K562 (cell line): ENCODE data around the gene HSFX3. TPM values are rescaled to one million over a fixed set of nuclear protein-coding genes. Genes with fewer than 3 reads are reported as not detected.

Experiments used
- ATAC-seq: fragments of 200-7000 bp; cut with Tn5 transposase; 3 replicates; pipeline ENCODE4 v1.9.1; 2020; ENCODE audit warnings: moderate library complexity
- BruUV-seq: library from RNA; stranded (reverse); fragments of 400-500 nt; replicated peaks from 2 replicates; lab custom pipeline; 2021; lab: Mats Ljungman, UMichigan
- CTCF ChIA-PET: fragments of 300-600 bp; formaldehyde crosslinking; extraction: SDS; loops from one replicate; lab custom pipeline; 2021; ENCODE audit warnings: low intra/inter-chr PET ratio; lab: Yijun Ruan, JAX
- POLR2A ChIA-PET: fragments of 300-600, 350-650 bp; sonication (Branson Sonifier 250); formaldehyde crosslinking; extraction: SDS; loops from one replicate; lab custom pipeline; 2021; ENCODE audit warnings: antibody characterized with exemption, inconsistent platforms; lab: Yijun Ruan, JAX
- DNase-seq, 4 experiments: peaks; one replicate each; pipeline versions ENCODE4 v3.0.0 to v3.0.0-alpha.2; 2011 to 2018; ENCODE audit warnings: low spot score in 3 of 4, mixed read lengths in 3 of 4; ENCODE audit errors: extremely low read depth in 1 of 4
- FAIRE-seq: peaks from 2 replicates; lab custom pipeline; 2011; peaks lifted over from hg19 to GRCh38; lab: Jason Lieb, UNC
- H2AFZ ChIP-seq: 2 replicates; pipeline ENCODE4 v1.6.0; 2011; ENCODE audit warnings: low read depth, low read length, control low read depth, inconsistent platforms
- H3K27ac ChIP-seq: fragments of 200-600 bp; 3 replicates; pipeline ENCODE4 v1.8.0; 2011; ENCODE audit warnings: low read depth, mild to moderate bottlenecking, control low read depth, inconsistent platforms, low read length, moderate library complexity, mixed read lengths; ENCODE audit errors: extremely low read depth
- H3K27me3 ChIP-seq, 2 experiments: fragments of 300-600 bp in 1 of 2; 2 replicates in 1 of 2; 3 replicates in 1 of 2; pipeline versions ENCODE4 v1.6.0 to v1.8.0; 2011; ENCODE audit warnings: inconsistent platforms in 2 of 2, low read length in 2 of 2, mild to moderate bottlenecking in 1 of 2, mixed read lengths in 1 of 2, moderate library complexity in 1 of 2; ENCODE audit not compliant: control insufficient read depth in 2 of 2, insufficient read depth in 2 of 2
- H3K36me3 ChIP-seq: fragments of 300-600 bp; 3 replicates; pipeline ENCODE4 v1.8.0; 2011; ENCODE audit warnings: mild to moderate bottlenecking, low read length, inconsistent platforms; ENCODE audit not compliant: control insufficient read depth, insufficient read depth
- H3K4me1 ChIP-seq, 2 experiments: fragments of 200-600 bp in 1 of 2; replicated peaks in 1 of 2; 2 replicates in 1 of 2; 3 replicates in 1 of 2; pipeline versions ENCODE4 v1.5.1 to v1.8.0; 2011; ENCODE audit warnings: inconsistent platforms in 2 of 2, low read length in 2 of 2, mild to moderate bottlenecking in 1 of 2, mixed read lengths in 1 of 2, moderate library complexity in 1 of 2; ENCODE audit not compliant: control insufficient read depth in 2 of 2, insufficient read depth in 2 of 2
- H3K4me2 ChIP-seq: 2 replicates; pipeline ENCODE4 v1.6.1; 2011; ENCODE audit warnings: low read length, control low read depth, inconsistent platforms, mixed read lengths; ENCODE audit not compliant: insufficient read depth
- H3K4me3 ChIP-seq: fragments of 200-600 bp; sonication (generic), shearing (Covaris generic); 2 replicates; pipeline ENCODE4 v1.5.1; 2016; ENCODE audit warnings: control low read depth, inconsistent platforms
- H3K79me2 ChIP-seq: fragments of 200-600 bp; 3 replicates; pipeline ENCODE4 v1.8.0; 2011; ENCODE audit warnings: low read length, inconsistent platforms; ENCODE audit not compliant: control insufficient read depth, insufficient read depth
- H3K9ac ChIP-seq, 2 experiments: 2 replicates each; pipeline versions ENCODE4 v1.6.0 to v1.6.1; 2011; ENCODE audit warnings: low read depth in 2 of 2, low read length in 2 of 2, control low read depth in 1 of 2, inconsistent platforms in 1 of 2, mild to moderate bottlenecking in 1 of 2, mixed read lengths in 1 of 2; ENCODE audit not compliant: insufficient read depth in 1 of 2
- H3K9me1 ChIP-seq: one replicate; pipeline ENCODE4 v1.6.0; 2011; ENCODE audit warnings: inconsistent platforms, mild to moderate bottlenecking, low read length, moderate library complexity; ENCODE audit not compliant: control insufficient read depth, insufficient read depth
- H3K9me3 ChIP-seq: replicated peaks from 2 replicates; pipeline ENCODE4 v1.5.1; 2011; ENCODE audit warnings: low read depth, low read length, inconsistent platforms; ENCODE audit not compliant: control insufficient read depth, insufficient read depth
- H4K20me1 ChIP-seq: replicated peaks from 2 replicates; pipeline ENCODE4 v1.6.1; 2011; ENCODE audit warnings: low read length, inconsistent platforms, mixed read lengths; ENCODE audit not compliant: control insufficient read depth, insufficient read depth
- CBX2 ChIP-seq: fragments of 200-600 bp; sonication (generic); IDR thresholded peaks from one replicate; pipeline ENCODE4 v1.6.1; 2012; ENCODE audit warnings: mild to moderate bottlenecking, low read length, inconsistent platforms; ENCODE audit not compliant: insufficient read depth, poor library complexity, severe bottlenecking
- HNRNPLL ChIP-seq: fragments of 200-400 bp; formaldehyde crosslinking; IDR thresholded peaks from 2 replicates; pipeline ENCODE4 v1.6.1; 2017; ENCODE audit warnings: low read length, low read depth, mild to moderate bottlenecking; ENCODE audit not compliant: poor library complexity, severe bottlenecking
- JUNB ChIP-seq: fragments of 450-650 bp; formaldehyde crosslinking; conservative IDR thresholded peaks from 2 replicates; pipeline ENCODE4 v1.4.0; 2020; ENCODE audit warnings: mild to moderate bottlenecking
- LEF1 ChIP-seq: fragments of 450-650 bp; IDR thresholded peaks from 2 replicates; pipeline ENCODE4 v1.6.1; 2016; ENCODE audit warnings: mild to moderate bottlenecking
- SREBF2 ChIP-seq: sonication (generic); formaldehyde crosslinking; IDR thresholded peaks from 2 replicates; pipeline ENCODE4 v1.4.0; 2020; ENCODE audit warnings: mild to moderate bottlenecking, missing genetic modification reagents
- XRCC4 ChIP-seq: IDR thresholded peaks from one replicate; pipeline ENCODE4 v1.6.1; 2011; ENCODE audit not compliant: insufficient read depth, insufficient read length; ENCODE audit errors: extremely low read depth
- ZNF143 ChIP-seq: sonication (generic); formaldehyde crosslinking; IDR thresholded peaks from 2 replicates; pipeline ENCODE4 v1.9.0; 2022; ENCODE audit warnings: mild to moderate bottlenecking, missing genetic modification reagents
- ZNF551 ChIP-seq: fragments of 250-450 bp; sonication (Bioruptor Pico); IDR thresholded peaks from 2 replicates; pipeline ENCODE4 v1.5.0; 2021; ENCODE audit warnings: mild to moderate bottlenecking, moderate library complexity
- WGBS: fragments of 100-300 bp; shearing (Covaris generic); methylation state at CpG from one replicate; pipeline ENCODE4 v1.1.6; 2016; ENCODE audit warnings: low coverage, mixed read lengths; ENCODE audit not compliant: insufficient coverage; ENCODE audit errors: missing lambda C conversion rate; 5-methylcytosine and 5-hydroxymethylcytosine counted together
- in situ Hi-C: fragments of 300-500 bp; cut with MboI; formaldehyde crosslinking; loops from 4 replicates; pipeline ENCODE4 v1.15.0; 2018; ENCODE audit warnings: inconsistent platforms, mixed read lengths
- intact Hi-C: fragments of 100-400 bp; cut with micrococcal nuclease; formaldehyde crosslinking; loops from 2 replicates; pipeline ENCODE4 v1.14.2; 2022
- polyA plus RNA-seq, 8 experiments: library from polyadenylated mRNA; depleted of rRNA in 4 of 8; stranded (reverse) in 5 of 8; unstranded in 3 of 8; fragments of >200 nt; fragmentation: Nextera tagmentation in 2 of 8; fragmentation: Illumina TruSeq in 1 of 8; extraction: Ambion mirVana in 2 of 8; extraction: Trizol in 1 of 8; gene quantifications; 2 replicates each; pipeline versions ENCODE4 v1.2.1 to v1.2.3, GENCODE V29; 2011 to 2014; ENCODE audit warnings: inconsistent platforms in 1 of 8, missing spikeins in 1 of 8
- total RNA-seq, 7 experiments: library from RNA; depleted of rRNA in 6 of 7; stranded (reverse); fragments of >200 nt in 6 of 7; fragmentation: Illumina TruSeq in 2 of 7; extraction: Trizol in 2 of 7; gene quantifications; 2 replicates each; pipeline versions ENCODE4 v1.2.1 to v1.2.3, GENCODE V29; 2011 to 2021; ENCODE audit warnings: low replicate concordance in 1 of 7
- TF ChIP-seq, protein P1 (sequence below): sonication (generic); formaldehyde crosslinking; IDR thresholded peaks from 2 replicates; pipeline ENCODE4 v1.8.0; 2022; ENCODE audit warnings: mild to moderate bottlenecking, missing genetic modification reagents, borderline replicate concordance
- TF ChIP-seq, protein P2 (sequence below): IDR thresholded peaks from 3 replicates; pipeline ENCODE4 v1.6.1; 2011; ENCODE audit warnings: borderline replicate concordance, mild to moderate bottlenecking, moderate library complexity; ENCODE audit not compliant: insufficient read length; ENCODE audit errors: extremely low read depth
- TF ChIP-seq, protein P3 (sequence below): fragments of 450-650 bp; formaldehyde crosslinking; IDR thresholded peaks from 2 replicates; pipeline ENCODE4 v1.4.0; 2022; ENCODE audit warnings: mild to moderate bottlenecking, moderate library complexity
- TF ChIP-seq, protein P4 (sequence below), 2 experiments: fragments of 150-350 bp in 1 of 2; IDR thresholded peaks; 2 replicates each; pipeline ENCODE4 v1.6.1; 2012 to 2016; ENCODE audit warnings: low read depth in 2 of 2, low read length in 2 of 2, mild to moderate bottlenecking in 1 of 2, moderate library complexity in 1 of 2

Gene HSFX3
- total and polyA plus RNA-seq, 9 of the 15 experiments (the other 6 are each of a cell fraction or from before 2014, with no cell fraction given), result 0.08 to 0.10 TPM; not detected in 7

DNA sequence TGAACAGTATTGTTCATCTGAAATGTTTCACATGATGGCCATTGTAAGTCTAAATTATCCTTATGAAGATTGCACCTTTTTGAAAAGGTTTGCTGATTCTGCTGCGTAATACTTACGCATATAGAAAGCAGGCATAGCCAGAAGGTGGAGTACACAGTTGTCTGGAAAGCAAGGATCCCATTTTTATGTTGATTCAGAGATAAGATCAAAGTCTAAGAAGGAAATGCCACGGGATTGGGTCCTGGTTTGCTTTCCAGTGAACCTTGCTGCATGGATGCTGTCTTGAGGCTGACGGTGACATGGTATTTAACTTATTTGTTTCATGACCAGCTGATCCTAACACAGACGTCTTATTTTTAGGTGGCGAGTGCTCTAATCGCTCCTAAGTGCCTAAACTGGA lies 22.0 kb upstream of the HSFX3 start:
- H3K4me1 ChIP-seq, result peaks cover 0 to 3% of the 10 kb centered on the region in 2 experiments; a peak in 2 of 5 replicates
- in situ Hi-C loops (loop anchor here (10.0 kb wide), 1 partner anchor 57 kb away; no protein-coding TSS in a partner anchor), intact Hi-C loops (no loop called here)
- DNase-seq, result peak in 1 of 4 experiments; percentile 1
- BruUV-seq, result no TSS peak
- WGBS, result 48% methylated on average over 7 of the region's 7 CpGs
- ChIA-PET CTCF (no interaction called here), POLR2A (no interaction called here)
- no peak overlapping the region for H3K4me2 ChIP-seq
- H2AFZ ChIP-seq, result peak overlapping the region; percentile 51; the same call in 1 of the 2 replicates
- no peak overlapping the region for H3K4me3 ChIP-seq
- no peaks in the 10 kb centered on the region for H4K20me1 ChIP-seq
- H3K9me3 ChIP-seq, result no peaks in the 10 kb centered on the region
- no peak overlapping the region for H3K9ac ChIP-seq
- no peak for FAIRE-seq
- H3K27me3 ChIP-seq, result 0 out of 5 replicates have a peak, but pooled peaks cover 0 to 4% of the 10 kb centered on the region in 2 experiments
- H3K27ac ChIP-seq, result no peak overlapping the region
- H3K36me3 ChIP-seq, result no peaks in the 10 kb centered on the region
- no peaks in the 10 kb centered on the region for H3K9me1 ChIP-seq
- H3K79me2 ChIP-seq, result no peaks in the 10 kb centered on the region
- no peak for ATAC-seq
- no peak for TF ChIP-seq CBX2
- no peak for TF ChIP-seq JUNB (CRISPR knock-in tag)
- TF ChIP-seq ZNF551 (CRISPR knock-in tag), result no peak
- TF ChIP-seq, protein P1, sequence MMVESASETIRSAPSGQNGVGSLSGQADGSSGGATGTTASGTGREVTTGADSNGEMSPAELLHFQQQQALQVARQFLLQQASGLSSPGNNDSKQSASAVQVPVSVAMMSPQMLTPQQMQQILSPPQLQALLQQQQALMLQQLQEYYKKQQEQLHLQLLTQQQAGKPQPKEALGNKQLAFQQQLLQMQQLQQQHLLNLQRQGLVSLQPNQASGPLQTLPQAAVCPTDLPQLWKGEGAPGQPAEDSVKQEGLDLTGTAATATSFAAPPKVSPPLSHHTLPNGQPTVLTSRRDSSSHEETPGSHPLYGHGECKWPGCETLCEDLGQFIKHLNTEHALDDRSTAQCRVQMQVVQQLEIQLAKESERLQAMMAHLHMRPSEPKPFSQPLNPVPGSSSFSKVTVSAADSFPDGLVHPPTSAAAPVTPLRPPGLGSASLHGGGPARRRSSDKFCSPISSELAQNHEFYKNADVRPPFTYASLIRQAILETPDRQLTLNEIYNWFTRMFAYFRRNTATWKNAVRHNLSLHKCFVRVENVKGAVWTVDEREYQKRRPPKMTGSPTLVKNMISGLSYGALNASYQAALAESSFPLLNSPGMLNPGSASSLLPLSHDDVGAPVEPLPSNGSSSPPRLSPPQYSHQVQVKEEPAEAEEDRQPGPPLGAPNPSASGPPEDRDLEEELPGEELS, result no peak
- TF ChIP-seq, protein P2, sequence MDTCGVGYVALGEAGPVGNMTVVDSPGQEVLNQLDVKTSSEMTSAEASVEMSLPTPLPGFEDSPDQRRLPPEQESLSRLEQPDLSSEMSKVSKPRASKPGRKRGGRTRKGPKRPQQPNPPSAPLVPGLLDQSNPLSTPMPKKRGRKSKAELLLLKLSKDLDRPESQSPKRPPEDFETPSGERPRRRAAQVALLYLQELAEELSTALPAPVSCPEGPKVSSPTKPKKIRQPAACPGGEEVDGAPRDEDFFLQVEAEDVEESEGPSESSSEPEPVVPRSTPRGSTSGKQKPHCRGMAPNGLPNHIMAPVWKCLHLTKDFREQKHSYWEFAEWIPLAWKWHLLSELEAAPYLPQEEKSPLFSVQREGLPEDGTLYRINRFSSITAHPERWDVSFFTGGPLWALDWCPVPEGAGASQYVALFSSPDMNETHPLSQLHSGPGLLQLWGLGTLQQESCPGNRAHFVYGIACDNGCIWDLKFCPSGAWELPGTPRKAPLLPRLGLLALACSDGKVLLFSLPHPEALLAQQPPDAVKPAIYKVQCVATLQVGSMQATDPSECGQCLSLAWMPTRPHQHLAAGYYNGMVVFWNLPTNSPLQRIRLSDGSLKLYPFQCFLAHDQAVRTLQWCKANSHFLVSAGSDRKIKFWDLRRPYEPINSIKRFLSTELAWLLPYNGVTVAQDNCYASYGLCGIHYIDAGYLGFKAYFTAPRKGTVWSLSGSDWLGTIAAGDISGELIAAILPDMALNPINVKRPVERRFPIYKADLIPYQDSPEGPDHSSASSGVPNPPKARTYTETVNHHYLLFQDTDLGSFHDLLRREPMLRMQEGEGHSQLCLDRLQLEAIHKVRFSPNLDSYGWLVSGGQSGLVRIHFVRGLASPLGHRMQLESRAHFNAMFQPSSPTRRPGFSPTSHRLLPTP, result no peak
- no peak for TF ChIP-seq HNRNPLL
- TF ChIP-seq LEF1, result no peak
- TF ChIP-seq SREBF2 (CRISPR knock-in tag), result no peak
- TF ChIP-seq, protein P3, sequence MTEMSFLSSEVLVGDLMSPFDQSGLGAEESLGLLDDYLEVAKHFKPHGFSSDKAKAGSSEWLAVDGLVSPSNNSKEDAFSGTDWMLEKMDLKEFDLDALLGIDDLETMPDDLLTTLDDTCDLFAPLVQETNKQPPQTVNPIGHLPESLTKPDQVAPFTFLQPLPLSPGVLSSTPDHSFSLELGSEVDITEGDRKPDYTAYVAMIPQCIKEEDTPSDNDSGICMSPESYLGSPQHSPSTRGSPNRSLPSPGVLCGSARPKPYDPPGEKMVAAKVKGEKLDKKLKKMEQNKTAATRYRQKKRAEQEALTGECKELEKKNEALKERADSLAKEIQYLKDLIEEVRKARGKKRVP (CRISPR knock-in tag), result no peak
- TF ChIP-seq, protein P4, sequence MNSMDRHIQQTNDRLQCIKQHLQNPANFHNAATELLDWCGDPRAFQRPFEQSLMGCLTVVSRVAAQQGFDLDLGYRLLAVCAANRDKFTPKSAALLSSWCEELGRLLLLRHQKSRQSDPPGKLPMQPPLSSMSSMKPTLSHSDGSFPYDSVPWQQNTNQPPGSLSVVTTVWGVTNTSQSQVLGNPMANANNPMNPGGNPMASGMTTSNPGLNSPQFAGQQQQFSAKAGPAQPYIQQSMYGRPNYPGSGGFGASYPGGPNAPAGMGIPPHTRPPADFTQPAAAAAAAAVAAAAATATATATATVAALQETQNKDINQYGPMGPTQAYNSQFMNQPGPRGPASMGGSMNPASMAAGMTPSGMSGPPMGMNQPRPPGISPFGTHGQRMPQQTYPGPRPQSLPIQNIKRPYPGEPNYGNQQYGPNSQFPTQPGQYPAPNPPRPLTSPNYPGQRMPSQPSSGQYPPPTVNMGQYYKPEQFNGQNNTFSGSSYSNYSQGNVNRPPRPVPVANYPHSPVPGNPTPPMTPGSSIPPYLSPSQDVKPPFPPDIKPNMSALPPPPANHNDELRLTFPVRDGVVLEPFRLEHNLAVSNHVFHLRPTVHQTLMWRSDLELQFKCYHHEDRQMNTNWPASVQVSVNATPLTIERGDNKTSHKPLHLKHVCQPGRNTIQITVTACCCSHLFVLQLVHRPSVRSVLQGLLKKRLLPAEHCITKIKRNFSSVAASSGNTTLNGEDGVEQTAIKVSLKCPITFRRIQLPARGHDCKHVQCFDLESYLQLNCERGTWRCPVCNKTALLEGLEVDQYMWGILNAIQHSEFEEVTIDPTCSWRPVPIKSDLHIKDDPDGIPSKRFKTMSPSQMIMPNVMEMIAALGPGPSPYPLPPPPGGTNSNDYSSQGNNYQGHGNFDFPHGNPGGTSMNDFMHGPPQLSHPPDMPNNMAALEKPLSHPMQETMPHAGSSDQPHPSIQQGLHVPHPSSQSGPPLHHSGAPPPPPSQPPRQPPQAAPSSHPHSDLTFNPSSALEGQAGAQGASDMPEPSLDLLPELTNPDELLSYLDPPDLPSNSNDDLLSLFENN (IDR thresholded peaks at IDR 0.05; ENCODE audit: low read depth in 2 of 2, low read length in 2 of 2), result no peak
- no peak for TF ChIP-seq ZNF143 (CRISPR knock-in tag)
- no peak for TF ChIP-seq XRCC4
